Muscle layer of duodenum (tissue), 2 donors: ENCODE data around the gene COG3.

Experiments
- H3K27ac ChIP-seq: one replicate; pipeline ENCODE4 v1.7.0; 2013; ENCODE audit warnings: mild to moderate bottlenecking, low read length
- H3K27me3 ChIP-seq: one replicate; pipeline ENCODE4 v1.7.0; 2013; ENCODE audit warnings: low read depth, mild to moderate bottlenecking, control low read depth, low read length
- H3K36me3 ChIP-seq, 2 donors: one replicate each; pipeline ENCODE4 v1.7.0; 2013; ENCODE audit warnings: low read length in 2 of 2, control low read depth in 1 of 2, mild to moderate bottlenecking in 1 of 2; ENCODE audit not compliant: insufficient read depth in 2 of 2, control insufficient read depth in 1 of 2
- H3K4me1 ChIP-seq, 2 donors: one replicate each; pipeline ENCODE4 v1.7.0; 2013; ENCODE audit warnings: low read length in 2 of 2, mild to moderate bottlenecking in 2 of 2, control low read depth in 1 of 2, moderate library complexity in 1 of 2; ENCODE audit not compliant: insufficient read depth in 2 of 2, control insufficient read depth in 1 of 2
- H3K4me3 ChIP-seq, 2 donors: one replicate each; pipeline ENCODE4 v1.7.0; 2013; ENCODE audit warnings: low read length in 2 of 2, low read depth in 1 of 2, mild to moderate bottlenecking in 1 of 2
- H3K9me3 ChIP-seq, 2 donors: one replicate each; pipeline ENCODE4 v1.7.0; 2013; ENCODE audit warnings: low read length in 2 of 2, control low read depth in 1 of 2, mild to moderate bottlenecking in 1 of 2; ENCODE audit not compliant: control insufficient read depth in 1 of 2
- donor health status: healthy.

Gene COG3

DNA sequence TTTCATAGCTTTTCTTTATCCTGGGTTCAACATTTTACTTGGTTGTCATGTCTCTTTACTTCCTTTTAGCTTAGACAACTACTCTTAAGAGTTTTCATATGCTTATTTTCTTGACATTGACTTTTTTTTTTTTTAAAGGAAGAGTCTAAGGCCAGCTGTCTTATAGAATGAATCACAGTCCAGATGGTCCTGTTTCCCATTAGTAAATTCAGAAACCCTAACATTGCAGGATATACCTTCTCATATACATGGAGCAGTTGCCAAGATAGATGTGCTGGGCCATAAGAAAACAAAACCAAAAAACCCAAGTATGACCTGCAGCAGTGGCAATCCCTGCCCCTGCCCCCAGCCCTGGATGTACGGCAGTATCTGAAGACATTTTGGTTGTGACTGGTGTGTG, 72.8 kb downstream of the COG3 start:
- H3K4me1 ChIP-seq: no peaks in the 10 kb centered on the region

DNA sequence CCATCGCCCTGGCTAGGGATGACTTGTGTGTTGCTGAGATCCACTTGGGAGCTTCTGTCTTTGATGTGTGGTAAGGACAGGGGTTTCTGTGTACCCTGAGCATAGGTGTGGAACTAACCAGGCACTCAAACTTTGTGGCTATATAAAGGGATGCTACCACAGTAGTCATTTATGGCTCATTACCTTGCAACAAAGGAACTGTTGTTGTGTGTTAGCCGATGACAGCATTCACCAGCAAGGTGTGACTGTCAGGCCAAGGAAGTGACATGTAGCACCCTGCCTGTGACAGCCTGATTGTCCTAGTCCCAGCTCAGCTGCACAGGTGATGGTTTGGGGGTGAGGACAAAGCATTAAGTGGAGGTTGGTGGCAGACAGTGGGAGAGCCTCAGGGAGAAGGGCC, 73.6 kb downstream of the COG3 start:
- no peaks in the 10 kb centered on the region for H3K27me3 ChIP-seq
- H3K36me3 ChIP-seq: peaks cover 30 to 32% of the 10 kb centered on the region in 2 donors
- no peaks in the 10 kb centered on the region for H3K4me1 ChIP-seq
- no peaks in the 10 kb centered on the region for H3K9me3 ChIP-seq
- H3K27ac ChIP-seq: no peak overlapping the region
- H3K4me3 ChIP-seq: no peak overlapping the region

More for the DNA sequence above, 72.8 kb downstream of the COG3 start:
- Histone ChIP-seq H3K9me3 (no peaks in the 10 kb centered on the region), H3K36me3 (peaks cover 32 to 34% of the 10 kb centered on the region in 2 donors), H3K27me3 (no peaks in the 10 kb centered on the region), H3K27ac (no peak overlapping the region), H3K4me3 (no peak overlapping the region)

DNA sequence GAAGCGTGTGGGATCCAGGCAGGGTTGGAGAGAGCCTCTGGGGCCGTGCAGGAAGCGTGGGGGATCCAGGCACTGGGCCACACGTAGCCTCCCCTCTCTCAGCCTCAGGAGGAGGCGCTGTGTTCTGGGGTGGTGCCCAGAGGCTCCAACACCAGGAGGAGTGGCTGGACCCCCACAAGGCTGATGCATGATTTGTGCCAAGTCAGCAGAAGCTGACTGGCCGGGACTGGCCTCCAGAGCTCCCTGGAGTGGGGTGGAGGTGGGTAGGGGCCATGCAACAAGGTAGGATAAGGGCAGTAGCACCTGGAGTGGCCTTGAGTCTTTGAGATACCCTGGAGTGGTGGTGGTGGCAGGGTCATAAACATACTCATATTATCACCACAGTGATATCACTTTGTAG, 75.5 kb downstream of the COG3 start:
- Histone ChIP-seq H3K9me3 (no peaks in the 10 kb centered on the region), H3K4me3 (no peak overlapping the region), H3K27me3 (no peaks in the 10 kb centered on the region), H3K36me3 (peaks cover 12 to 14% of the 10 kb centered on the region in 2 donors), H3K4me1 (no peaks in the 10 kb centered on the region), H3K27ac (no peak overlapping the region)

DNA sequence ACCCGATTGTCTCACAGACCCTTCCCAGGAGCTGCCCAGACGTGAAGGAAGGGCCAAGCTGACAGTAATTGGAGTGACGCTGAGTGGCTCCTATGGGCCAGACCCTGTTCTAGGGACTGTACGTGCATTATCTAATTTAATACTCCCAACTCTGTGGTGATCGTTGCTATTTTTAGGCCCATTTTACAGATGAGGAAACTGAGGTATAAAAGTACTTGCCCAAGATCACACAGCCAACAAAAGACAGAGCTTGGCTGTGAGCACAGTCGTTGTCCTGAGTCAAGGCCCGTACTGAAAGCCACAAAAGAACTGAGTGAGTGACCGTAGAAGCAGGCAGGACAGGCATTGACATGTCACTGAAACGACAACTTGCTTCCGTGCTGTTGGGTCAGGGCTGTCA, 76.1 kb downstream of the COG3 start:
- peaks cover 6 to 7% of the 10 kb centered on the region in 2 donors for H3K36me3 ChIP-seq
- no peak overlapping the region for H3K4me3 ChIP-seq
- H3K9me3 ChIP-seq: no peaks in the 10 kb centered on the region
- no peak overlapping the region for H3K27ac ChIP-seq
- no peaks in the 10 kb centered on the region for H3K4me1 ChIP-seq
- H3K27me3 ChIP-seq: no peaks in the 10 kb centered on the region

DNA sequence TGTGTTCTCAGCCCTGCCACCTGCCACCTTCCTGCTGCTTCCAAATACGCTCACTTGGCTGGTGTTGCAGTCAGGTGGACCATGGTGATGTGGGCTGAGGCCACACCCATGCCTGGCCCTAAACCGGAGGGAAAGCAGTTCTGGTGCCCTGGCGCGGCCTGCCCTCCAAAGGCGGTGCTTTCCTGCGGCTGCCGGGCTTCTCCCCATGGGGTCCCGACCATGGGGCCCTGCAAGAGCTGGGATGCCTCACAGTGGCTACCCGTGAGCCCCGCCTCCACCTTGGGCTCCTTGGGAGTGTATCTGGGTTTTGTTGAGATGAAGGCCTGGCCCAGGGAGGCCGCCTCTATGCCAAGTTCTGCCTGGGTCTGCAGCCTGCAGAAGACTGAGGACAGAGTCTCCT, 77.1 kb downstream of the COG3 start:
- no peaks in the 10 kb centered on the region for H3K9me3 ChIP-seq
- H3K36me3 ChIP-seq: peaks cover 3 to 5% of the 10 kb centered on the region in 2 donors
- no peak overlapping the region for H3K4me3 ChIP-seq
- no peaks in the 10 kb centered on the region for H3K27me3 ChIP-seq
- no peaks in the 10 kb centered on the region for H3K4me1 ChIP-seq
- no peak overlapping the region for H3K27ac ChIP-seq

DNA sequence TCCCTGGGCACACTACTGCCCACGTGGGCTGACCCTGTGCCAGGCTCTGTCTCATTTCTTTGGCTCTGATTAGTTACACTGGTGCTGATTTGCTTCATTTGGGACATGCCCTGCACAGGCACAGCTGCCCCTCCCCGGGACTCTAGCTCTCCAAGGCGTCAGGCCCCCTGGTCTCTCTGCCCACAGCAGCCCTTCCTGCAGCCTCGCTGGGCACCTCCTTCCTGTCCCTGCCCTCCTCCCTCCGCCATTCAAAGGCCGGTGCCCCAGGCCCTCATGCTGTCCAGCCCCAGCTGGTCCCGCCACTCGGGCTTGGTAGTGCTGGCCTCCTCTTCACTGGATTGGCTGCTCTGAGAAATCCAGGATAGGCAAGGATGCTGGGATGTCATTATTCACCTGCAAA, 77.7 kb downstream of the COG3 start:
- H3K4me3 ChIP-seq: no peak overlapping the region
- peaks cover 2 to 5% of the 10 kb centered on the region in 2 donors for H3K36me3 ChIP-seq
- no peaks in the 10 kb centered on the region for H3K9me3 ChIP-seq
- H3K27me3 ChIP-seq: no peaks in the 10 kb centered on the region
- no peaks in the 10 kb centered on the region for H3K4me1 ChIP-seq
- H3K27ac ChIP-seq: no peak overlapping the region

DNA sequence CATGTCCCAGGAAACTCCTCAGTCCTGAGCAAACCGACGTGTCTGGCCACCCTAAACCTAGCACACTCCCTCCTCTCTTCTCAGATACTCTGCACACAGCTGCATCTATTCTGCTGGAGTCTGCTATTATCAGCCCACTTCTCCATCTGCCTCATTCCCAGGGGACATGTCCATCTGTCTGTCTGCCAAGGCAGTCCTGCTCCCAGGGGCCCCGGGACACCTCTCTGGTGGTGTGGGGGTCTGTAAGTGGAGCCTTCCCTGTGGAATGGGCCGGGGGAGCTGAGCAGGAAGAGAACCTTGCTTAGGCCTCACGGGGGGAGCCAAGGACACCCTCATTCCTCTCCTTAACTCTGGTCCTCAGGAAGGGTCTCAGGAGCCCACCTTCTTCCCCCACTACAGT, 78.1 kb downstream of the COG3 start:
- Histone ChIP-seq H3K9me3 (no peaks in the 10 kb centered on the region), H3K27ac (no peak overlapping the region), H3K27me3 (no peaks in the 10 kb centered on the region), H3K4me3 (no peak overlapping the region), H3K4me1 (no peaks in the 10 kb centered on the region), H3K36me3 (peaks cover 0 to 5% of the 10 kb centered on the region in 2 donors)

DNA sequence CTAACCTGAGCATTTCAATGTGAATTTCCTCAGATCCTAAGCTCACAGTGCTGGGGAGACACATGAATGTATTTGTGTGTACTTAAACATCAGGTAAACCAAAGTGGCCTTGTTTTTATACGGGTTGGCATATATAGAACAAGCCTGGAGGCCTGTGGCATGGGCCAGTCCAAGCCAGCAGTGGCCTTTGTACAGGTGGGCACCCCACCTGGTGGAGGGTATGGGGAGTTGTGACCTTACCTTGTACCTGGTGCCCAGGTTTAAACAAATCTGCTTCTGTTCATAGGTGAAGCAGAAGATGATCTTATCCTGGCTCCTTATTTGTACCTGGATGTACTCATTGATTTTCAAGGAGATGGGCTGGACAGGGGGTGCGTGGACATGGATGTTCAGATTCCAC, 79.8 kb downstream of the COG3 start:
- Histone ChIP-seq H3K4me3 (no peak overlapping the region), H3K9me3 (no peaks in the 10 kb centered on the region), H3K4me1 (no peaks in the 10 kb centered on the region), H3K27ac (no peak overlapping the region), H3K36me3 (no peaks in the 10 kb centered on the region), H3K27me3 (no peaks in the 10 kb centered on the region)

DNA sequence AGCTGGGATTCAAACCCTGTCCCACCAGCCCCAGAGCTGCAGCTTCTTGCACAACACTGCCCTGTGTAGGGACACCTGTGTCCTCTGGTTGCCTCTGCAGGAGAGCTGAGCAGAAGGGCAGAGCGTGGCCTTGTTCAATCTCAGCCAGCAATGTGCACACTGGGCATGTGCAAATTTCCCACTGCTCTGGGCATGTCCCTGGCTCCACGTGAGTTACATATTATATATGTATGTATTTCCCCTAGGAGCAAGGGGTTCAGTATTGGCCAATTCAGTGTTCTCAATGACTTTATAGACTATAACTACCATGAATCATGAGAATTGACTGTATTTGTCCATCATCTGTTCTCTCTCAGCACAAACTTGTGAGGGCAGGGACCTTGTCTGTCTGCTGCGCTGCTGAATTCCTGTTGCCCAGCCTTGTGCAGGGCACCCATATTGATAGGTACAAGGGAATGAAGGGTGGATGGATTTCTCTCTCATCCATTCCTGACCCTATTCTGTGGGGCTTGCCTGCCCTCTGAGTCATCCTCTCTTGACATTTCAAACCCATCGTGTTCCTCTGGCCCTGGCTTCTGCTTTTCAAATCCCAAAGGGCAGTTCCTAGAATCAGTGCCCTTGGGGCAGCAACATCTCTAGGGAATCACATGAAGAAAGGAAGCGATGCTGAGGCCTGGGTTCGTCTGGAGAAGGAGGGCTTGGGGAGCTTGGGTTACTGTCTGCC, 81.1 kb downstream of the COG3 start:
- H3K36me3 ChIP-seq: no peaks in the 10 kb centered on the region
- H3K27ac ChIP-seq: no peak overlapping the region
- no peak overlapping the region for H3K4me3 ChIP-seq

DNA sequence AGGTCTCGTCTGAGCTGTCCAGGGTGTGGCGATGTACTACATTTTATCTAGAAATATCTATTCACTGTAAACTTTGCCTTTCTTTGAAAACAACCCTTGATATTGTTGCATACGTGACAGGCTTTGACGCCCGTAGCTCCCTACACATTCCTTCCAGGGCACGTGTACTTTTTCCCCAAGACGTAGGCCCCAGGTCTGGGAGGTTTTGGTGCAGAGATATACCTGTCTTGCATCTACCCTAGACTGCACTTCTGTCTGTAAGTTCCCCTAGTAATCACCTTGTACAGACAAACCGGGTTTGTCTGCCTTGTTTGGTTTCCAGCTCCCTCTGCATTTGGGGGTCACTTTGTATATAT, 81.6 kb downstream of the COG3 start:
- H3K9me3 ChIP-seq: no peaks in the 10 kb centered on the region

More for the DNA sequence above, 81.1 kb downstream of the COG3 start:
- Histone ChIP-seq H3K9me3 (no peaks in the 10 kb centered on the region), H3K4me1 (no peaks in the 10 kb centered on the region), H3K27me3 (no peaks in the 10 kb centered on the region)

DNA sequence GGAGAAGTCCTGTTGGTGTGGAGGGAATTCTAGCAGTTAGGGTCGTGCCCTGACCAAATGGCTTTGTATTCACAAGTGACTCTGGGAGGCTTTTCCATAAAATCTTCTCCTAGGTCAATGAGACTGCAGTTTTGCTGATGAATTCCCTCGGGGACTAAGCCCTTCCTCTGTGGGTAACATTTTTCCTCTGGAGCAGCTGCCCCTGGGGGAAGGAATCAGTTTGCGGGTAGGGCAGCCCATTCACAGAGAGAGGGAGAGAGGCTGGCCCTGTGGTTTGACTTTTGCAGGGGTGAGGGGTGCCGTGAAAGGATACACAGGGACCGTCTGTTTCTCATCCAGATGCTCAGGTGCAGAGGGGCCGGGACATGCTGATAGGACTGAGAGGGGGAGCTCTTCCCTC, 83.5 kb downstream of the COG3 start:
- Histone ChIP-seq H3K4me3 (no peak overlapping the region), H3K27ac (no peak overlapping the region), H3K36me3 (no peaks in the 10 kb centered on the region), H3K4me1 (no peaks in the 10 kb centered on the region), H3K27me3 (no peaks in the 10 kb centered on the region), H3K9me3 (no peaks in the 10 kb centered on the region)

More for the DNA sequence above, 81.6 kb downstream of the COG3 start:
- no peaks in the 10 kb centered on the region for H3K4me1 ChIP-seq
- H3K27me3 ChIP-seq: no peaks in the 10 kb centered on the region
- H3K36me3 ChIP-seq: no peaks in the 10 kb centered on the region
- no peak overlapping the region for H3K4me3 ChIP-seq
- H3K27ac ChIP-seq: no peak overlapping the region

DNA sequence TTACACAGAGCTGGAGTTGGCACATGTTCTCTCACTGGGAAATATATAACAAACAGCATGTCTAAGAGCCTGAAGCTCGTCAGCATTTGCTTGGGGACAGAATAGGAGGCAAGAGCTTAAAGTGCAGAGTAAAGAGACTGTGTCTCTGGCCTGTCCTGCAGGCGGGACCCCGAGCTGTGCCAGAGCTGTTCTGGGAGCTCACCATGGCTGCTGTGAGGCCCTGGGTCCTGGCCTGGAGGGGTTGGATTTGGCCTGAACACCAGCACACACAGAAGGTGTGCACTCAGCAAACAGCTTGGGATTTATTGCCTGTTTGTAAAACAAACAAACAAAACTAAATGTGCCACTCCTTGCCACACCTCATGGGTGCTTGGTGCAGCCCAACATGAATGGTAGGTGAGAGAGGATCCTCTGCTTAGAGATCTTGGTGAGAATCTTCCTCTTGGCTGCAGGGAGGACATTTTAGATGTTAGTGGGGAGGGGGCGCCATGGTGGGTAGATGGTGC, 89.9 kb downstream of the COG3 start:
- Histone ChIP-seq H3K36me3 (no peaks in the 10 kb centered on the region), H3K4me3 (no peak overlapping the region), H3K4me1 (no peaks in the 10 kb centered on the region), H3K9me3 (no peaks in the 10 kb centered on the region), H3K27me3 (no peaks in the 10 kb centered on the region), H3K27ac (no peak overlapping the region)
